HEK293 (cell line): ENCODE results near the gene AMOTL2.

Experiments used
- BCL11A ChIP-seq: fragments of 450-650 bp; formaldehyde crosslinking; IDR thresholded peaks from 2 replicates; pipeline ENCODE4 v1.5.1; 2016; ENCODE audit warnings: low read depth, missing biosample characterization, missing genetic modification characterization
- ELK4 ChIP-seq: IDR thresholded peaks from 2 replicates; pipeline ENCODE4 v1.6.1; 2011; ENCODE audit warnings: mild to moderate bottlenecking, low read depth, low read length, borderline replicate concordance
- GLIS1 ChIP-seq: fragments of 450-650 bp; formaldehyde crosslinking; IDR thresholded peaks from 2 replicates; pipeline ENCODE4 v1.5.1; 2016; ENCODE audit warnings: missing biosample characterization, missing genetic modification characterization
- GLIS2 ChIP-seq: fragments of 450-650 bp; formaldehyde crosslinking; IDR thresholded peaks from 2 replicates; pipeline ENCODE4 v1.5.1; 2016; ENCODE audit warnings: missing biosample characterization, missing genetic modification characterization
- IKZF3 ChIP-seq: fragments of 450-650 bp; IDR thresholded peaks from 2 replicates; pipeline ENCODE4 v1.5.0; 2018; ENCODE audit warnings: missing biosample characterization, mild to moderate bottlenecking, missing genetic modification characterization, moderate library complexity
- KLF8 ChIP-seq: fragments of 450-650 bp; formaldehyde crosslinking; IDR thresholded peaks from 2 replicates; pipeline ENCODE4 v1.5.1; 2016; ENCODE audit warnings: missing biosample characterization, missing genetic modification characterization
- KLF9 ChIP-seq: fragments of 450-650 bp; formaldehyde crosslinking; IDR thresholded peaks from 2 replicates; pipeline ENCODE4 v1.5.1; 2016; ENCODE audit warnings: missing biosample characterization, missing genetic modification characterization, low read depth
- PBX3 ChIP-seq: sonication (generic); formaldehyde crosslinking; IDR thresholded peaks from 2 replicates; pipeline ENCODE4 v1.8.1; 2022; ENCODE audit warnings: mild to moderate bottlenecking, moderate library complexity, missing genetic modification reagents
- PRDM1 ChIP-seq: fragments of 450-650 bp; formaldehyde crosslinking; IDR thresholded peaks from 2 replicates; pipeline ENCODE4; 2016; ENCODE audit warnings: missing biosample characterization, missing genetic modification characterization
- SP2 ChIP-seq: fragments of 450-650 bp; formaldehyde crosslinking; IDR thresholded peaks from 2 replicates; pipeline ENCODE4 v1.5.1; 2016; ENCODE audit warnings: missing biosample characterization, missing genetic modification characterization
- WT1 ChIP-seq: fragments of 450-650 bp; formaldehyde crosslinking; IDR thresholded peaks from 2 replicates; pipeline ENCODE4 v1.5.1; 2016; ENCODE audit warnings: missing biosample characterization, missing genetic modification characterization
- YY1 ChIP-seq: fragments of 450-650 bp; formaldehyde crosslinking; IDR thresholded peaks from 2 replicates; pipeline ENCODE4 v1.5.1; 2018; ENCODE audit warnings: missing biosample characterization, missing genetic modification characterization
- YY2 ChIP-seq: fragments of 450-650 bp; formaldehyde crosslinking; IDR thresholded peaks from 2 replicates; pipeline ENCODE4 v1.5.1; 2016; ENCODE audit warnings: missing biosample characterization, missing genetic modification characterization
- ZBTB48 ChIP-seq: fragments of 450-650 bp; formaldehyde crosslinking; IDR thresholded peaks from 2 replicates; pipeline ENCODE4 v1.5.1; 2016; ENCODE audit warnings: missing biosample characterization, missing genetic modification characterization
- ZBTB8A ChIP-seq: fragments of 450-650 bp; formaldehyde crosslinking; IDR thresholded peaks from 2 replicates; pipeline ENCODE4 v1.5.1; 2016; ENCODE audit warnings: missing biosample characterization, missing genetic modification characterization
- ZNF112 ChIP-seq: fragments of 450-650 bp; formaldehyde crosslinking; IDR thresholded peaks from 2 replicates; pipeline ENCODE4 v1.5.0; 2017; ENCODE audit warnings: missing biosample characterization, missing genetic modification characterization
- ZNF23 ChIP-seq: fragments of 450-650 bp; formaldehyde crosslinking; IDR thresholded peaks from 2 replicates; pipeline ENCODE4 v1.5.1; 2016; ENCODE audit warnings: missing biosample characterization, missing genetic modification characterization, borderline replicate concordance
- ZNF362 ChIP-seq: fragments of 450-650 bp; formaldehyde crosslinking; IDR thresholded peaks from 2 replicates; pipeline ENCODE4 v1.5.1; 2016; ENCODE audit warnings: missing biosample characterization, missing genetic modification characterization
- ZNF366 ChIP-seq: fragments of 450-650 bp; formaldehyde crosslinking; conservative IDR thresholded peaks from 2 replicates; pipeline ENCODE4 v1.5.1; 2016; ENCODE audit warnings: missing biosample characterization, missing genetic modification characterization
- ZNF610 ChIP-seq: fragments of 450-650 bp; formaldehyde crosslinking; IDR thresholded peaks from 2 replicates; pipeline ENCODE4 v1.5.1; 2016; ENCODE audit warnings: missing biosample characterization, missing genetic modification characterization, borderline replicate concordance
- ZNF645 ChIP-seq: fragments of 450-650 bp; formaldehyde crosslinking; IDR thresholded peaks from 2 replicates; pipeline ENCODE4; 2016; ENCODE audit warnings: missing biosample characterization, missing genetic modification characterization
- ZNF677 ChIP-seq: fragments of 450-650 bp; IDR thresholded peaks from 2 replicates; pipeline ENCODE4 v1.5.0; 2018; ENCODE audit warnings: missing biosample characterization, mild to moderate bottlenecking, missing genetic modification characterization, moderate library complexity
- ZNF701 ChIP-seq: fragments of 450-650 bp; formaldehyde crosslinking; IDR thresholded peaks from 2 replicates; pipeline ENCODE4 v1.5.1; 2016; ENCODE audit warnings: missing biosample characterization, missing genetic modification characterization
- ZSCAN18 ChIP-seq: fragments of 450-650 bp; formaldehyde crosslinking; IDR thresholded peaks from 2 replicates; pipeline ENCODE4 v1.5.1; 2016; ENCODE audit warnings: missing biosample characterization, missing genetic modification characterization
- ZSCAN30 ChIP-seq: fragments of 450-650 bp; IDR thresholded peaks from 2 replicates; pipeline ENCODE4 v1.5.1; 2018; ENCODE audit warnings: missing biosample characterization, mild to moderate bottlenecking, missing genetic modification characterization, moderate library complexity
- TF ChIP-seq, protein P1 (sequence below): fragments of 450-650 bp; formaldehyde crosslinking; IDR thresholded peaks from 2 replicates; pipeline ENCODE4 v1.5.1; 2016; ENCODE audit warnings: missing biosample characterization, missing genetic modification characterization
- TF ChIP-seq, protein P2 (sequence below): fragments of 450-650 bp; formaldehyde crosslinking; IDR thresholded peaks from 2 replicates; pipeline ENCODE4 v1.5.1; 2017; ENCODE audit warnings: missing biosample characterization, missing genetic modification characterization

AMOTL2 gene

GRCh38 chr3:134364061-134364935 is 9.9 kb downstream of the AMOTL2 start (continued):
- TF ChIP-seq, protein P1, sequence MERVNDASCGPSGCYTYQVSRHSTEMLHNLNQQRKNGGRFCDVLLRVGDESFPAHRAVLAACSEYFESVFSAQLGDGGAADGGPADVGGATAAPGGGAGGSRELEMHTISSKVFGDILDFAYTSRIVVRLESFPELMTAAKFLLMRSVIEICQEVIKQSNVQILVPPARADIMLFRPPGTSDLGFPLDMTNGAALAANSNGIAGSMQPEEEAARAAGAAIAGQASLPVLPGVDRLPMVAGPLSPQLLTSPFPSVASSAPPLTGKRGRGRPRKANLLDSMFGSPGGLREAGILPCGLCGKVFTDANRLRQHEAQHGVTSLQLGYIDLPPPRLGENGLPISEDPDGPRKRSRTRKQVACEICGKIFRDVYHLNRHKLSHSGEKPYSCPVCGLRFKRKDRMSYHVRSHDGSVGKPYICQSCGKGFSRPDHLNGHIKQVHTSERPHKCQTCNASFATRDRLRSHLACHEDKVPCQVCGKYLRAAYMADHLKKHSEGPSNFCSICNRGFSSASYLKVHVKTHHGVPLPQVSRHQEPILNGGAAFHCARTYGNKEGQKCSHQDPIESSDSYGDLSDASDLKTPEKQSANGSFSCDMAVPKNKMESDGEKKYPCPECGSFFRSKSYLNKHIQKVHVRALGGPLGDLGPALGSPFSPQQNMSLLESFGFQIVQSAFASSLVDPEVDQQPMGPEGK (tag by site-specific recombination), result peak; percentile 65
- no peak for TF ChIP-seq ZSCAN18 (tag by site-specific recombination)
- TF ChIP-seq, protein P2, sequence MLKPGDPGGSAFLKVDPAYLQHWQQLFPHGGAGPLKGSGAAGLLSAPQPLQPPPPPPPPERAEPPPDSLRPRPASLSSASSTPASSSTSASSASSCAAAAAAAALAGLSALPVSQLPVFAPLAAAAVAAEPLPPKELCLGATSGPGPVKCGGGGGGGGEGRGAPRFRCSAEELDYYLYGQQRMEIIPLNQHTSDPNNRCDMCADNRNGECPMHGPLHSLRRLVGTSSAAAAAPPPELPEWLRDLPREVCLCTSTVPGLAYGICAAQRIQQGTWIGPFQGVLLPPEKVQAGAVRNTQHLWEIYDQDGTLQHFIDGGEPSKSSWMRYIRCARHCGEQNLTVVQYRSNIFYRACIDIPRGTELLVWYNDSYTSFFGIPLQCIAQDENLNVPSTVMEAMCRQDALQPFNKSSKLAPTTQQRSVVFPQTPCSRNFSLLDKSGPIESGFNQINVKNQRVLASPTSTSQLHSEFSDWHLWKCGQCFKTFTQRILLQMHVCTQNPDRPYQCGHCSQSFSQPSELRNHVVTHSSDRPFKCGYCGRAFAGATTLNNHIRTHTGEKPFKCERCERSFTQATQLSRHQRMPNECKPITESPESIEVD, result no peak
- TF ChIP-seq YY2 (tag by site-specific recombination), result no peak
- TF ChIP-seq ZNF645 (tag by site-specific recombination), result no peak
- TF ChIP-seq ZBTB8A (tag by site-specific recombination), result peak; percentile 65
- TF ChIP-seq ZNF362 (tag by site-specific recombination), result no peak
- TF ChIP-seq YY1 (tag by site-specific recombination), result no peak
- TF ChIP-seq BCL11A (tag by site-specific recombination), result no peak
- peak; percentile 76 for TF ChIP-seq SP2 (tag by site-specific recombination)
- no peak for TF ChIP-seq ZNF23
- 0 out of 2 replicates have a peak, but pooled peaks have one; percentile 5 for TF ChIP-seq PRDM1
- peak; percentile 57 for TF ChIP-seq IKZF3 (tag by site-specific recombination)
- TF ChIP-seq ZNF112, result no peak
- TF ChIP-seq ZSCAN30 (tag by site-specific recombination), result 0 out of 2 replicates have a peak, but pooled peaks have one; percentile 40
- peak; percentile 60 for TF ChIP-seq ZNF366 (tag by site-specific recombination)
- no peak for TF ChIP-seq ELK4
- peak; percentile 56 for TF ChIP-seq KLF8 (tag by site-specific recombination)
- 0 out of 2 replicates have a peak, but pooled peaks have one; percentile 41 for TF ChIP-seq ZNF677 (tag by site-specific recombination)
- peak; percentile 86 for TF ChIP-seq GLIS2 (tag by site-specific recombination)
- TF ChIP-seq ZNF610, result peak; percentile 79
- TF ChIP-seq GLIS1 (tag by site-specific recombination), result peak; percentile 94
- 0 out of 2 replicates have a peak, but pooled peaks have one; percentile 27 for TF ChIP-seq PBX3 (CRISPR knock-in tag)
- TF ChIP-seq WT1 (tag by site-specific recombination), result peak; percentile 68
- no peak for TF ChIP-seq ZNF701 (tag by site-specific recombination)
- no peak for TF ChIP-seq ZBTB48 (tag by site-specific recombination)
- peak; percentile 58; the same call in 1 of the 2 replicates for TF ChIP-seq KLF9 (tag by site-specific recombination)
